Endothelial cell of umbilical vein (primary cell): ENCODE results near the gene SERPINA6.

Experiments
- CTCF ChIP-seq, 2 donors: IDR thresholded peaks; 1 replicate in 1 of 2; 2 replicates in 1 of 2; pipeline ENCODE4 v1.5.1; 2011; ENCODE audit warnings: low read length in 2 of 2, mild to moderate bottlenecking in 2 of 2, moderate library complexity in 2 of 2, control low read depth in 1 of 2, inconsistent platforms in 1 of 2, low read depth in 1 of 2; ENCODE audit not compliant: insufficient read depth in 1 of 2; ENCODE audit errors: extremely low read depth in 1 of 2
- EZH2 ChIP-seq: IDR thresholded peaks from 2 replicates; pipeline ENCODE4 v1.6.1; 2012; ENCODE audit warnings: borderline replicate concordance, low read depth, mild to moderate bottlenecking, moderate library complexity, low read length, inconsistent platforms; ENCODE audit not compliant: severe bottlenecking
- POLR2A ChIP-seq: IDR thresholded peaks from 2 replicates; pipeline ENCODE4 v1.6.1; 2012; ENCODE audit warnings: low read depth, mild to moderate bottlenecking, control low read depth, low read length
- POLR2AphosphoS5 ChIP-seq: IDR thresholded peaks from 2 replicates; pipeline ENCODE4 v1.6.1; 2012; ENCODE audit warnings: low read depth, mild to moderate bottlenecking, control low read depth, low read length, moderate library complexity; ENCODE audit not compliant: insufficient read depth

- no peak for TF ChIP-seq CTCF (IDR thresholded peaks at IDR 0.05; ENCODE audit: extremely low read depth in 1 of 2, insufficient read depth in 1 of 2, low read depth in 1 of 2, low read length in 2 of 2)
- TF ChIP-seq POLR2A: no peak
- no peak for TF ChIP-seq POLR2AphosphoS5
- TF ChIP-seq EZH2: no peak
Measured at GRCh38 chr14:94330432-94330831, 7.3 kb upstream of the SERPINA6 start.
